Suprapubic skin (tissue), 4 donors: ENCODE measurements around the gene POMGNT1. TPM values are rescaled to one million over a fixed set of nuclear protein-coding genes. Genes with fewer than 3 reads are reported as not detected.

Source experiments
- DNase-seq, 2 donors: peaks; one replicate each; pipeline ENCODE4 v3.0.0-alpha.2; 2019; ENCODE audit warnings: low spot score in 2 of 2
- H3K27ac ChIP-seq: fragments of 200-600 bp; sonication (generic); one replicate; pipeline ENCODE4 v1.5.1; 2019
- H3K27me3 ChIP-seq: fragments of 200-600 bp; sonication (generic); one replicate; pipeline ENCODE4 v1.5.1; 2019
- H3K36me3 ChIP-seq: fragments of 200-600 bp; sonication (generic); one replicate; pipeline ENCODE4 v1.5.1; 2019
- H3K4me1 ChIP-seq: fragments of 200-600 bp; sonication (generic); one replicate; pipeline ENCODE4 v1.5.1; 2019
- H3K4me3 ChIP-seq: fragments of 200-600 bp; sonication (generic); one replicate; pipeline ENCODE4 v1.5.1; 2019; ENCODE audit warnings: mild to moderate bottlenecking
- H3K9me3 ChIP-seq: fragments of 200-600 bp; sonication (generic); one replicate; pipeline ENCODE4 v1.5.1; 2019
- EP300 ChIP-seq: sonication (generic); formaldehyde crosslinking; IDR thresholded peaks from one replicate; pipeline ENCODE4 v1.6.1; 2017; ENCODE audit warnings: antibody characterized with exemption
- POLR2A ChIP-seq, 2 donors: fragments of 450-650 bp; IDR thresholded peaks; one replicate each; pipeline ENCODE4 v1.6.1; 2017; ENCODE audit warnings: antibody characterized with exemption in 2 of 2, mild to moderate bottlenecking in 2 of 2, moderate library complexity in 2 of 2
- POLR2AphosphoS5 ChIP-seq, 3 donors: sonication (generic); formaldehyde crosslinking; IDR thresholded peaks; one replicate each; pipeline ENCODE4 v1.6.1; 2017; ENCODE audit warnings: antibody characterized with exemption in 3 of 3
- WGBS: methylation state at CpG from one replicate; pipeline ENCODE4 v1.1.5; 2018; 5-methylcytosine and 5-hydroxymethylcytosine counted together
- total RNA-seq, 4 donors: library from RNA; depleted of rRNA; stranded (reverse); fragments of >200 nt; gene quantifications; one replicate each; pipeline ENCODE4 v1.1.0, GENCODE V29; 2016
- TF ChIP-seq, protein P1 (sequence below), 2 donors: fragments of 200-600 bp in 1 of 2; fragments of 450-650 bp in 1 of 2; sonication (generic) in 1 of 2; IDR thresholded peaks; one replicate each; pipeline ENCODE4 v1.5.1; 2016 to 2019; ENCODE audit warnings: antibody characterized with exemption in 2 of 2, mild to moderate bottlenecking in 1 of 2, moderate library complexity in 1 of 2

POMGNT1 gene
- total RNA-seq, 4 donors from 2014 or later = 36.2 to 59.2 (median 47.7) TPM

DNA sequence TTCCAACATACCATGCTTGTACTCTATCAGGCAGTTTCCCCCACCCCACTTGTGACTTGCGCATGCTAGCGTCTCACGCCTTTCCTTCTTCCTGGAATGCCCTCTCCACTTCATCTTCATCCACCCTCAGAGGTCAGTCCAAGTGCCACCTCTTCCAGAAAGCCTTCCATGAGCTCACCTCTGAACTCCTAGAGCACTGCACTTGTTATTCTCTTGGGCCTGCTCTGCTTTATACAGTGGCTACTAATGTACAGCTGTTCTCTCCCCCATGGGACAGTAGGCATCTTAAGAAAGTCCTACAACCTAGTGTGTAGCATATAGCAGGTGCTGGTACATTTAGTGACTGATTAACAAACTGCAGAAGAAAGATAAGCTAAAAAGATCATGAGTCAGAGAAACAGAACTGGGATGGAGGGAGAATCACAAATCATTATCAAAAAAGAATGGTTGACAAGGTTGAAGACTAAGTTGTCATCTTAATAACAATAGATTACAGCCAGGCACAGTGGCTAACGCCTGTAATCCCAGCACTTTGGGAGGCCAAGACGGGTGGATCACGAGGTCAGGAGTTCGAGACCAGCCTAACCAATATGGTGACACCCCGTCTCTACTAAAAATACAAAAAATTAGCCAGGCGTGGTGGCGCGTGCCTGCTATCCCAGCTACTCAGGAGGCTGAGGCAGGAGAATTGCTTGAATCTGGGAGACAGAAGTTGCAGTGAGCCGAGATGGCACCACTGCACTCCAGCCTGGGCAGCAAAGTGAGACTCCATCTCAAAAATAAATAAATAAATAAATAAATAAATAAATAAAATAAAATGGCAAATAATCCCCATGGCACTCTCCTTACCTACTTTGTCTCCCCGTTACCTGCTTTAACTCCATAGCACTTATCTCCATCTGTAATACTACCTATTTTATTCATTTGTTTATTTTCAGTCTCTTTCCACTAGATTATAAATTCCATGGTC is 39.6 kb downstream of the POMGNT1 start:
- Histone ChIP-seq H3K4me1 (no peaks in the 10 kb centered on the region), H3K36me3 (no peaks in the 10 kb centered on the region), H3K27ac (no peak overlapping the region), H3K4me3 (no peak overlapping the region), H3K27me3 (no peaks in the 10 kb centered on the region), H3K9me3 (no peaks in the 10 kb centered on the region)
- TF ChIP-seq POLR2A (IDR thresholded peaks at IDR 0.05) (no peak), EP300 (no peak), POLR2AphosphoS5 (IDR thresholded peaks at IDR 0.05) (no peak)
- TF ChIP-seq, protein P1, sequence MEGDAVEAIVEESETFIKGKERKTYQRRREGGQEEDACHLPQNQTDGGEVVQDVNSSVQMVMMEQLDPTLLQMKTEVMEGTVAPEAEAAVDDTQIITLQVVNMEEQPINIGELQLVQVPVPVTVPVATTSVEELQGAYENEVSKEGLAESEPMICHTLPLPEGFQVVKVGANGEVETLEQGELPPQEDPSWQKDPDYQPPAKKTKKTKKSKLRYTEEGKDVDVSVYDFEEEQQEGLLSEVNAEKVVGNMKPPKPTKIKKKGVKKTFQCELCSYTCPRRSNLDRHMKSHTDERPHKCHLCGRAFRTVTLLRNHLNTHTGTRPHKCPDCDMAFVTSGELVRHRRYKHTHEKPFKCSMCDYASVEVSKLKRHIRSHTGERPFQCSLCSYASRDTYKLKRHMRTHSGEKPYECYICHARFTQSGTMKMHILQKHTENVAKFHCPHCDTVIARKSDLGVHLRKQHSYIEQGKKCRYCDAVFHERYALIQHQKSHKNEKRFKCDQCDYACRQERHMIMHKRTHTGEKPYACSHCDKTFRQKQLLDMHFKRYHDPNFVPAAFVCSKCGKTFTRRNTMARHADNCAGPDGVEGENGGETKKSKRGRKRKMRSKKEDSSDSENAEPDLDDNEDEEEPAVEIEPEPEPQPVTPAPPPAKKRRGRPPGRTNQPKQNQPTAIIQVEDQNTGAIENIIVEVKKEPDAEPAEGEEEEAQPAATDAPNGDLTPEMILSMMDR (IDR thresholded peaks at IDR 0.05) = no peak
- 89% methylated on average over 13 of the region's 13 CpGs for WGBS
- DNase-seq = no peak

DNA sequence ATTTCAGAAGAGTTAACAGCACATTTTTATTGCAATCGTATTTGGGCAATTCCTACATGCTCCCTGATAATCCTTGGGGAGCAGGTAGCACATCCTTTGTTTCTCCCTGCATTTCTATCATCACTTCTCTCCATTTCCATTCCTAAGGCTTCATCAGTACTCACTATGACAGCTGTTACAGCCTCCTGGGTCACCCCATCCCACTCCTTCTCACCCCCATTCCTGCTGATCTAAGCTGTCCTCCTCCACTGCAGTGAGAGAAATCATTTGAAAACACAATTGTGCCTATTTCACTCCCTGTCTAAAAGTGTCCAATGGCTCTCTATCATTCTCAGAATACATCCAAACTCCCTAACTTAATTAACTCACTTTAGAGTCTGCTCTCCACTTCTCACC is 40.3 kb downstream of the POMGNT1 start:
- no peaks in the 10 kb centered on the region for H3K4me1 ChIP-seq
- H3K36me3 ChIP-seq = no peaks in the 10 kb centered on the region
- 87% methylated on average over 1 of the region's 1 CpG for WGBS
- no peaks in the 10 kb centered on the region for H3K9me3 ChIP-seq
- no peak overlapping the region for H3K4me3 ChIP-seq
- TF ChIP-seq, protein P1 (IDR thresholded peaks at IDR 0.05) = no peak
- TF ChIP-seq POLR2A (IDR thresholded peaks at IDR 0.05) = no peak
- TF ChIP-seq POLR2AphosphoS5 (IDR thresholded peaks at IDR 0.05) = no peak
- no peak for TF ChIP-seq EP300
- H3K27ac ChIP-seq = no peak overlapping the region
- H3K27me3 ChIP-seq = no peaks in the 10 kb centered on the region
- DNase-seq = no peak

DNA sequence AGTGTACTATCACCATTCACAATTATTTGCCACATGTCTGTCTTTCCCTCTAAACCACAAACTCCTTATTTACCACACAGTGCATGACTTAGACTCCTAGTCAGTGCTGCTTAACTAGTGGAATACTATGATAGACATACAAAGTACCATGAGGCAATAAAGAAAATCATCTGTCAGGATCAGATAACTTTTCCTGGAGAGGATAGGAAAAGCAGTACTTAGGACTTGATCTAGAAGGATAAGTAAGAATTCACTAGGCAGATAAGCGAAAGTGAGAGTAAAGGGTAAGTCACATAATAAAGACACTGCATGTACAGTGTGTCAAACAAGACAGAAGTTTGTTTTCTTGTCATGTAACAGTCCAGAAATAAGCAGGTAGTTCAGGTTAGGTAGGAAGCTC is 44.5 kb downstream of the POMGNT1 start:
- no peak for DNase-seq
- no peak overlapping the region for H3K4me3 ChIP-seq
- H3K4me1 ChIP-seq = no peaks in the 10 kb centered on the region
- TF ChIP-seq, protein P1 (IDR thresholded peaks at IDR 0.05) = no peak
- TF ChIP-seq EP300 (no peak), POLR2AphosphoS5 (IDR thresholded peaks at IDR 0.05) (no peak), POLR2A (IDR thresholded peaks at IDR 0.05) (no peak)
- WGBS = 97% methylated on average over 1 of the region's 1 CpG
- H3K27ac ChIP-seq = no peak overlapping the region
- no peaks in the 10 kb centered on the region for H3K36me3 ChIP-seq
- H3K27me3 ChIP-seq = no peaks in the 10 kb centered on the region
- H3K9me3 ChIP-seq = no peaks in the 10 kb centered on the region

DNA sequence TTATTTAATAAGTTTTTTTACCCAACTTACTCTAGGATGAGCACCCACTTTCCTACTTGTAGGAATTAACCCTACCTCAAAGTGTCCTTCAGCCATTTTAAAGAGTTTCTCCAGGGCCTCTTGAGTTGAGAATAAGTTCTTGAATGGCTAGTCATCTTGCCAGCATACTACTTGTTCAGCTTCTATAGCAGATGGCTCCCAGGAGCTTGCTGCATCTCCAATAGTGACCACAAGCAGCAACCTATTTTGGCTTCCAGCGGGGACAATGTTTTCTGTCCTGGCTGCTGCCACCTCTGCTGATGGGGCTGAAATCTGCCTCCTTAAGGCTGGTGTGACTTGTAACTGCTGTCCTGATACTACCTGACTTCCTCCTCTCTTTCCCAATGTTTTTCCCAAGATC is 45.0 kb downstream of the POMGNT1 start:
- Histone ChIP-seq H3K4me3 (no peak overlapping the region), H3K9me3 (no peaks in the 10 kb centered on the region), H3K36me3 (no peaks in the 10 kb centered on the region), H3K27ac (no peak overlapping the region), H3K27me3 (no peaks in the 10 kb centered on the region), H3K4me1 (no peaks in the 10 kb centered on the region)
- TF ChIP-seq EP300 = no peak
- no peak for TF ChIP-seq POLR2AphosphoS5 (IDR thresholded peaks at IDR 0.05)
- no peak for TF ChIP-seq POLR2A (IDR thresholded peaks at IDR 0.05)
- TF ChIP-seq, protein P1 (IDR thresholded peaks at IDR 0.05) = no peak
- WGBS = 100% methylated on average over 1 of the region's 1 CpG
- DNase-seq = no peak

DNA sequence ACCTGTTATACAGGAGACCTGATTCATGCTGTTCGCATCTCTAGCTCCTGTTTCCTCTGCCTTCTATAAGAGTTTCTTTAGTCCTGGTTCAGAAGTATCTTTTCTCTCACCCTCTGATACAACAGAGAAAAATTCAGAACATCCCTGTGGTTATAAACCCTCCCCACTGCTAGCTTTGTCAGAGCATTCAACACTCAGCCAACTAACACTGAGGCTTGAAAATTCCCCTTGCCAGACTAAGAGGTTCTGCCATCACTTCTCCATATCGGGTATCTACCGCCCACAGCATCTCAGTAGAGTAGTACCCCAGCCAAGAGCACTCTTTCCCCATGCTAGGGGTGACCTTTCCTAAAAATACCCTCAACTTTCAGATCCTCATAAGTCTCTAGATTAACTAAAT is 46.2 kb downstream of the POMGNT1 start:
- H3K36me3 ChIP-seq = no peaks in the 10 kb centered on the region
- no peaks in the 10 kb centered on the region for H3K27me3 ChIP-seq
- no peak for DNase-seq
- no peak overlapping the region for H3K4me3 ChIP-seq
- no peaks in the 10 kb centered on the region for H3K4me1 ChIP-seq
- H3K27ac ChIP-seq = no peak overlapping the region
- 75% methylated on average over 3 of the region's 3 CpGs for WGBS
- TF ChIP-seq POLR2A (IDR thresholded peaks at IDR 0.05) = no peak
- TF ChIP-seq, protein P1 (IDR thresholded peaks at IDR 0.05) = no peak
- no peak for TF ChIP-seq POLR2AphosphoS5 (IDR thresholded peaks at IDR 0.05)
- no peak for TF ChIP-seq EP300
- H3K9me3 ChIP-seq = no peaks in the 10 kb centered on the region
